GM21360 (cell line): Measurements from ENCODE around the gene EFCAB10.

ENCODE experiments used
- ATAC-seq: cut with Tn5 transposase; IDR thresholded peaks from one replicate; pipeline ENCODE4 v1.9.1; 2021; ENCODE audit warnings: mild to moderate bottlenecking, moderate library complexity; ENCODE audit not compliant: unreplicated experiment

EFCAB10 gene

GRCh38 chr7:105581066-105581811, at the start of gene EFCAB10:
Gene EFCAB10 (minus strand): TSS chr7:105581493. CDS start chr7:105581463, 30 bp downstream.
- peak; percentile 85 for ATAC-seq

GRCh38 chr7:105625986-105626385, 44.7 kb upstream of the EFCAB10 start:
- no peak for ATAC-seq

GRCh38 chr7:105623906-105624305, 42.6 kb upstream of the EFCAB10 start:
- no peak for ATAC-seq

GRCh38 chr7:105623378-105623777, 42.1 kb upstream of the EFCAB10 start:
- no peak for ATAC-seq

- ATAC-seq, result no peak
Measured at GRCh38 chr7:105622106-105622731, 40.9 kb upstream of the EFCAB10 start.

GRCh38 chr7:105621617-105622016, 40.3 kb upstream of the EFCAB10 start:
- ATAC-seq, result no peak

- no peak for ATAC-seq
Measured at GRCh38 chr7:105621176-105621575, 39.9 kb upstream of the EFCAB10 start.

GRCh38 chr7:105619590-105619989, 38.3 kb upstream of the EFCAB10 start:
- no peak for ATAC-seq

- ATAC-seq, result no peak
Measured at GRCh38 chr7:105618016-105618296, 36.7 kb upstream of the EFCAB10 start.

GRCh38 chr7:105617280-105618015, 36.2 kb upstream of the EFCAB10 start:
- no peak for ATAC-seq

- ATAC-seq, result no peak
Measured at GRCh38 chr7:105614341-105614840, 33.1 kb upstream of the EFCAB10 start.

- ATAC-seq, result no peak
Measured at GRCh38 chr7:105613611-105614330, 32.5 kb upstream of the EFCAB10 start.

GRCh38 chr7:105612806-105613205, 31.5 kb upstream of the EFCAB10 start:
- ATAC-seq, result no peak

- ATAC-seq, result no peak
Measured at GRCh38 chr7:105611856-105612775, 30.8 kb upstream of the EFCAB10 start.

- no peak for ATAC-seq
Measured at GRCh38 chr7:105610165-105610930, 29.1 kb upstream of the EFCAB10 start.

GRCh38 chr7:105602325-105603305, 21.3 kb upstream of the EFCAB10 start:
- ATAC-seq, result no peak

GRCh38 chr7:105600720-105601550, 19.6 kb upstream of the EFCAB10 start:
- ATAC-seq, result no peak
